Fibroblast of pulmonary artery (primary cell): ENCODE data around the gene CIAO1.

Experiments
- DNase-seq: peaks from one replicate; pipeline ENCODE4 v3.0.0-alpha.2; 2010; ENCODE audit warnings: low read depth
- H3K4me3 ChIP-seq: replicated peaks from 2 replicates; pipeline ENCODE4 v1.5.1; 2011; ENCODE audit warnings: low read depth, mild to moderate bottlenecking, control low read depth, low read length, moderate library complexity
- CTCF ChIP-seq: IDR thresholded peaks from 2 replicates; pipeline ENCODE4 v1.5.1; 2011; ENCODE audit warnings: mild to moderate bottlenecking, control low read depth, low read length, inconsistent platforms; ENCODE audit errors: missing control alignments

Gene CIAO1

GRCh38 chr2:96305091-96305978 is 39.3 kb downstream of the CIAO1 start, which contains the start of gene SNRNP200:
Gene SNRNP200 (minus strand): TSS chr2:96305546. CDS start chr2:96305437, 109 bp downstream.
- H3K4me3 ChIP-seq = peak within 1 kb of the TSS; percentile 100
- TF ChIP-seq CTCF = no peak
- DNase-seq = peak; percentile 80

- H3K4me3 ChIP-seq = peak overlapping the region; percentile 100
- no peak for DNase-seq
- no peak for TF ChIP-seq CTCF
Measured at GRCh38 chr2:96305979-96306308, 39.9 kb downstream of the CIAO1 start.

GRCh38 chr2:96306370-96306769 is 40.3 kb downstream of the CIAO1 start:
- no peak for TF ChIP-seq CTCF
- DNase-seq = no peak
- peak overlapping the region; percentile 100 for H3K4me3 ChIP-seq

- TF ChIP-seq CTCF = no peak
- H3K4me3 ChIP-seq = no peak overlapping the region
- DNase-seq = no peak
Measured at GRCh38 chr2:96308248-96308647, 42.2 kb downstream of the CIAO1 start.

- DNase-seq = no peak
- TF ChIP-seq CTCF = no peak
- H3K4me3 ChIP-seq = no peak overlapping the region
Measured at GRCh38 chr2:96315005-96315399, 49.0 kb downstream of the CIAO1 start.

GRCh38 chr2:96315400-96316071 is 49.5 kb downstream of the CIAO1 start:
- TF ChIP-seq CTCF = no peak
- H3K4me3 ChIP-seq = no peak overlapping the region
- DNase-seq = peak; percentile 81
